Neuronal stem cell (in vitro differentiated cells): Measurements from ENCODE around the gene PM20D1.

Experiments used
- DNase-seq: peaks from one replicate; pipeline ENCODE4 v3.0.0-alpha.2; 2013; ENCODE audit warnings: low spot score
- H2AFZ ChIP-seq: one replicate; pipeline ENCODE4 v1.6.1; 2013; ENCODE audit warnings: mild to moderate bottlenecking, low read length, inconsistent platforms
- H2AK5ac ChIP-seq: 2 replicates; pipeline ENCODE4 v1.6.1; 2013; ENCODE audit warnings: low read depth, mild to moderate bottlenecking, inconsistent platforms, low read length, moderate library complexity, mixed read lengths
- H2BK120ac ChIP-seq: 2 replicates; pipeline ENCODE4 v1.6.1; 2013; ENCODE audit warnings: low read depth, mild to moderate bottlenecking, inconsistent platforms, low read length, moderate library complexity, mixed read lengths
- H2BK12ac ChIP-seq: one replicate; pipeline ENCODE4 v1.6.1; 2013; ENCODE audit warnings: low read length, inconsistent platforms
- H2BK15ac ChIP-seq: 2 replicates; pipeline ENCODE4 v1.6.1; 2013; ENCODE audit warnings: mild to moderate bottlenecking, low read length, inconsistent platforms, mixed read lengths
- H2BK5ac ChIP-seq: one replicate; pipeline ENCODE4 v1.6.1; 2013; ENCODE audit warnings: inconsistent platforms, mild to moderate bottlenecking, low read length, moderate library complexity
- H3K14ac ChIP-seq: one replicate; pipeline ENCODE4 v1.6.1; 2013; ENCODE audit warnings: low read length, inconsistent platforms
- H3K18ac ChIP-seq: 2 replicates; pipeline ENCODE4 v1.6.1; 2013; ENCODE audit warnings: low read length, inconsistent platforms
- H3K23ac ChIP-seq: 2 replicates; pipeline ENCODE4 v1.6.1; 2013; ENCODE audit warnings: low read depth, mild to moderate bottlenecking, mixed read lengths, low read length, inconsistent platforms; ENCODE audit not compliant: poor library complexity
- H3K27ac ChIP-seq: replicated peaks from 3 replicates; pipeline ENCODE4 v1.5.1; 2013; ENCODE audit warnings: low read length, inconsistent platforms
- H3K27me3 ChIP-seq, 3 experiments: 2 replicates each; pipeline ENCODE4 v1.6.1; 2013; ENCODE audit warnings: low read length in 3 of 3, mild to moderate bottlenecking in 2 of 3, inconsistent platforms in 1 of 3, low read depth in 1 of 3, mixed read lengths in 1 of 3, moderate library complexity in 1 of 3; ENCODE audit not compliant: control insufficient read depth in 3 of 3, insufficient read depth in 3 of 3
- H3K36me3 ChIP-seq, 2 donors: replicated peaks in 1 of 2; 2 replicates each; pipeline ENCODE4 v1.6.1; 2013; ENCODE audit warnings: low read length in 2 of 2; ENCODE audit not compliant: control insufficient read depth in 2 of 2, insufficient read depth in 2 of 2
- H3K4ac ChIP-seq: 2 replicates; pipeline ENCODE4 v1.6.1; 2013; ENCODE audit warnings: inconsistent platforms, mild to moderate bottlenecking, low read length, moderate library complexity
- H3K4me1 ChIP-seq, 2 donors: 1 replicate in 1 of 2; 2 replicates in 1 of 2; pipeline ENCODE4 v1.6.1; 2013; ENCODE audit warnings: low read length in 2 of 2, low read depth in 1 of 2; ENCODE audit not compliant: control insufficient read depth in 2 of 2, insufficient read depth in 1 of 2
- H3K4me2 ChIP-seq: one replicate; pipeline ENCODE4 v1.6.1; 2013; ENCODE audit warnings: mild to moderate bottlenecking, low read length, inconsistent platforms; ENCODE audit not compliant: insufficient read depth, poor library complexity, severe bottlenecking
- H3K4me3 ChIP-seq, 2 donors: 2 replicates each; pipeline ENCODE4 v1.5.1; 2013; ENCODE audit warnings: low read length in 2 of 2, mild to moderate bottlenecking in 2 of 2, inconsistent platforms in 1 of 2, moderate library complexity in 1 of 2
- H3K79me1 ChIP-seq: one replicate; pipeline ENCODE4 v1.6.1; 2013; ENCODE audit warnings: low read depth, mild to moderate bottlenecking, inconsistent platforms, low read length, moderate library complexity
- H3K9ac ChIP-seq: one replicate; pipeline ENCODE4 v1.6.1; 2013; ENCODE audit warnings: mild to moderate bottlenecking, low read depth, low read length, inconsistent platforms; ENCODE audit not compliant: poor library complexity
- H3K9me3 ChIP-seq, 2 donors: replicated peaks in 1 of 2; 2 replicates each; pipeline versions ENCODE3 to v1.6.1; 2013; ENCODE audit warnings: low read length in 2 of 2, mild to moderate bottlenecking in 2 of 2, inconsistent platforms in 1 of 2, low read depth in 1 of 2, mixed read lengths in 1 of 2, moderate library complexity in 1 of 2; ENCODE audit not compliant: control insufficient read depth in 2 of 2, insufficient read depth in 1 of 2
- H4K8ac ChIP-seq: one replicate; pipeline ENCODE4 v1.6.1; 2013; ENCODE audit warnings: low read depth, mild to moderate bottlenecking, inconsistent platforms, low read length, moderate library complexity
- H4K91ac ChIP-seq: one replicate; pipeline ENCODE4 v1.6.1; 2013; ENCODE audit warnings: low read length, low read depth, mild to moderate bottlenecking, inconsistent platforms; ENCODE audit not compliant: poor library complexity
- WGBS, 2 donors: extraction: QIAGEN DNeasy Blood & Tissue Kit; methylation state at CpG; one replicate each; pipeline ENCODE4 v1.1.7; 2013; ENCODE audit warnings: missing lambda C conversion rate in 2 of 2, mixed read lengths in 1 of 2; ENCODE audit not compliant: insufficient read length in 2 of 2, insufficient replicate concordance in 1 of 2; ENCODE audit errors: extremely low coverage in 2 of 2; 5-methylcytosine and 5-hydroxymethylcytosine counted together

PM20D1 gene

DNA sequence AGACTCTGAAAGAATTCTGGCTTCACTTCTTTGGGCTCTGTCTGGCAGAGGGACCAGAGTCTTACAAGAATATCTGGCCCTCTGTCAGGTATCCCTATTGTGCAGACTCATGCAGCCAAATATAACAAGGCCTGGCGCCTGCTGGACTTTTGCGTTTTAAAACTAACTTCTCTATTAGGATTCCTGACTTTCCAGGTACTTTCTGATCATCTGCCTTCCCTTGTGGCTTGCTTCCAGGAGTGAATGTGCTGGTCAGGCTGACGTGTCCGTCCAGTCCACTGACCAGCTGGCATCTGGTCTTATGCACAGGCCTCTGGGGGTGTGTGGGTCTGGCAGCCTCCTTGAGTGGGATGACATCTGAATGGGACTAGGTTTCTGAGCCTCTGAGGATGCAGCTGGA, 66.0 kb downstream of the PM20D1 start:
- Histone ChIP-seq H3K4me3 (no peak overlapping the region), H3K18ac (no peak overlapping the region), H4K91ac (no peak overlapping the region), H2BK12ac (no peak overlapping the region), H2BK120ac (no peak overlapping the region), H3K14ac (no peak overlapping the region), H3K36me3 (no peaks in the 10 kb centered on the region), H2AFZ (no peak overlapping the region), H3K4ac (no peak overlapping the region), H2BK15ac (no peak overlapping the region), H3K27ac (no peak overlapping the region), H3K4me2 (no peak overlapping the region), H3K23ac (no peak overlapping the region), H3K79me1 (no peaks in the 10 kb centered on the region), H3K4me1 (peaks cover 4 to 5% of the 10 kb centered on the region in 2 donors), H3K27me3 (no peaks in the 10 kb centered on the region), H2BK5ac (no peak overlapping the region), H3K9me3 (no peaks in the 10 kb centered on the region), H3K9ac (no peak overlapping the region), H2AK5ac (no peak overlapping the region), H4K8ac (no peak overlapping the region)
- no peak for DNase-seq
- WGBS, 2 donors: no CpG with 5 or more reads among the region's 4 CpGs

DNA sequence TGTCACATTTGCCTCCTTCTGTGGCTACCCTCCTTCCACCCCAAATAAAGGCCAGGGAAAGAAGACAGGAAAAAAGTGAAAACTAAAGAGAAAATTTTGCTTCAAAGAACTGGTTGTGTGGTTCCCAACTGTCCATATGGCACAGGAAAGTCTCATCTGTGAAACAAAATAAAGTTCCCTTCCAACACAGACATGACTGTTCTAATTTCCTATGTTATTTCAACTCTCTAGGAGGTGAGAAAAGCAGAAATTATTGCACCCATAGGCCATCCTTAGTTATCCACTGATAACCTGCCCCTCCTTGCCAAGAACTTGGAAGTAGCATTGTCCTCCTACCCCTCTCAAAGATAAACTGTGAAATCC, 66.5 kb downstream of the PM20D1 start:
- Histone ChIP-seq H2BK12ac (no peak overlapping the region), H4K8ac (no peak overlapping the region), H3K4me3 (no peak overlapping the region), H3K27me3 (no peaks in the 10 kb centered on the region), H2AK5ac (no peak overlapping the region), H2BK5ac (no peak overlapping the region), H2BK120ac (no peak overlapping the region), H3K79me1 (no peaks in the 10 kb centered on the region), H3K4ac (no peak overlapping the region), H3K9ac (no peak overlapping the region), H3K4me1 (peaks cover 4 to 5% of the 10 kb centered on the region in 2 donors), H2BK15ac (no peak overlapping the region), H3K4me2 (no peak overlapping the region), H3K18ac (no peak overlapping the region), H3K23ac (no peak overlapping the region), H3K36me3 (no peaks in the 10 kb centered on the region), H4K91ac (no peak overlapping the region), H2AFZ (no peak overlapping the region), H3K14ac (no peak overlapping the region), H3K27ac (no peak overlapping the region), H3K9me3 (no peaks in the 10 kb centered on the region)
- DNase-seq: no peak

DNA sequence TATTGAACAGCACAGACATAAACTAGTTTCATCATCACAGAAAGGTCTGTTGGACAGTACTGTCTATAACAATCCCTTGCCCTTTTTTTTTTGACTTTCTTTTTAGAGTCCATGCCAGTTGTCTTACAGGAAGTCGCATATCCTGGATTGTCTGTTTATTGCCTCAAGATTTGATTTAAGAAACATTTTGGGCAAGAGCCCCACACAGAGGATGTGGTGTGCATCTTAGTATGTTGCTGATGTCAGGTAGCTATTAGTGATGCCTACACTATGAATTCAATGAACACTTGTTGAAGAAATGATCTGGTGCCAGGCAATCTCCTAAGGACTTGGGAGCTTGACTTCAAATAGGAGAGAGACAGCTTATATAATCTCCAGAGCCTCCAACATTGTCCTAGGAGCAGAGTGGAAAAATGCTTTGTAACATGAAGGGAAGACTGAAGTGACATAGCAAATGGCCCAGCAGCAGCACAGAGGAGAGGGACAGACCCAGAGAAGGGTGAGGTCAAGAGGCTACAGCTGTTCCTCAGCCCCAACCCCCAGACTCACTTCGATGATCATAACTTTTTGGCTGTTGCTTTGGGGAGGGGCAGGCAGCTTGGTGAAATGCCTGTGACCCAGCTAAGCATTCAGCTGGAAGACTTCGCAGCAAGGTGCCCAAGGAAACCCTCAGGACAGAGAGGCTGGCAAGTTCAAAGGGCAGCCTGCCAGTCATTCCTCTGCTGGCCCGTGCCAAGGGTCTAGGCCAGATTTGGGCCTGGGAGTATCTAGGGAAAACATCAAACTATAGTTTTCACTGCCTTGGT, 67.1 kb downstream of the PM20D1 start:
- H3K27me3 ChIP-seq: peaks cover 0 to 4% (median 0%) of the 10 kb centered on the region in 3 experiments

DNA sequence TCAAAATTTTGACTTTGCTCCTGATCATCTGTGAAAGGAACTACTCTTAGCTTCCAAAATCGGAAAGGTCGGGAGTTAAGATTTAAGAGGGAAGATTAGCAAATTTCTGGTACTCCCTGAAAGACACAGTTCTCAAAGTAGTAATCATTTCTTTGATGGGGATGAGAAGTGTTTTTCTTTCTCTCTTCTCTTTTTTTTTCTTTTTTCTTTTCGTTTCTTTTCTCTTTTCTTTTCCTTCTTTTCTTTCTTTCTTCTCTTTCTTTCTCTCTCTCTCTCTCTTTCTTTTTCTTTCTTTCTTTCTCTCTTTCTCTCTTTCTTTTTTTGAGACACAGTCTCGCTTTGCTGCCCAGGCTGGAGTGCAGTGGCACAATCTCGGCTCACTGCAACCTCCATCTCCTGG, 69.6 kb downstream of the PM20D1 start:
- no peak overlapping the region for H4K8ac ChIP-seq
- no peak overlapping the region for H2BK15ac ChIP-seq
- no peak overlapping the region for H3K23ac ChIP-seq
- WGBS, 2 donors: no CpG with 5 or more reads among the region's 5 CpGs
- H2BK12ac ChIP-seq: no peak overlapping the region
- no peak overlapping the region for H3K9ac ChIP-seq
- no peaks in the 10 kb centered on the region for H3K36me3 ChIP-seq
- no peak overlapping the region for H3K27ac ChIP-seq
- H2AK5ac ChIP-seq: no peak overlapping the region
- no peak overlapping the region for H3K4me3 ChIP-seq
- H3K18ac ChIP-seq: no peak overlapping the region
- DNase-seq: no peak
- no peaks in the 10 kb centered on the region for H3K79me1 ChIP-seq
- H2BK5ac ChIP-seq: no peak overlapping the region
- H3K4me1 ChIP-seq: peaks cover 3 to 4% of the 10 kb centered on the region in 2 donors
- no peak overlapping the region for H4K91ac ChIP-seq
- no peak overlapping the region for H3K14ac ChIP-seq
- no peak overlapping the region for H3K4me2 ChIP-seq
- peaks cover 0 to 18% (median 0%) of the 10 kb centered on the region in 3 experiments for H3K27me3 ChIP-seq
- H2BK120ac ChIP-seq: no peak overlapping the region
- H3K9me3 ChIP-seq: peaks cover 0 to 7% of the 10 kb centered on the region in 2 donors
- no peak overlapping the region for H2AFZ ChIP-seq
- H3K4ac ChIP-seq: no peak overlapping the region

More for the DNA sequence above, 67.1 kb downstream of the PM20D1 start:
- no peak overlapping the region for H3K18ac ChIP-seq
- DNase-seq: no peak
- no peak overlapping the region for H2BK120ac ChIP-seq
- H4K91ac ChIP-seq: no peak overlapping the region
- H2AK5ac ChIP-seq: no peak overlapping the region
- H2BK15ac ChIP-seq: no peak overlapping the region
- no CpG with 5 or more reads among the region's 4 CpGs for WGBS, 2 donors
- no peak overlapping the region for H3K4ac ChIP-seq
- H3K79me1 ChIP-seq: no peaks in the 10 kb centered on the region
- no peak overlapping the region for H3K27ac ChIP-seq
- H3K4me2 ChIP-seq: no peak overlapping the region
- H3K4me3 ChIP-seq: no peak overlapping the region
- no peaks in the 10 kb centered on the region for H3K36me3 ChIP-seq
- no peak overlapping the region for H3K9ac ChIP-seq
- no peaks in the 10 kb centered on the region for H3K9me3 ChIP-seq
- H2AFZ ChIP-seq: no peak overlapping the region
- H4K8ac ChIP-seq: no peak overlapping the region
- no peak overlapping the region for H2BK5ac ChIP-seq
- H2BK12ac ChIP-seq: no peak overlapping the region
- H3K4me1 ChIP-seq: peaks cover 4 to 5% of the 10 kb centered on the region in 2 donors
- H3K14ac ChIP-seq: no peak overlapping the region
- H3K23ac ChIP-seq: no peak overlapping the region
